ENCODE data around the gene SAMD13. TPM values are rescaled to one million over a fixed set of nuclear protein-coding genes. Genes with fewer than 3 reads are reported as not detected.

Gene SAMD13
- total RNA-seq, 2 experiments from 2014 or later, result 0.67 to 1.2 TPM

- ChIA-PET CTCF (interaction anchor here (0.7 kb wide), 1 partner anchor 239 kb away, joined by 3 read pairs; no protein-coding TSS in a partner anchor), POLR2A (no interaction called here)
- no peaks in the 10 kb centered on the region for H3K9me3 Mint-ChIP-seq
- ATAC-seq (no peak), DNase-seq (no peak)
- no peak overlapping the region for H3K4me3 Mint-ChIP-seq
- H3K36me3 Mint-ChIP-seq (ENCODE audit: low read depth), result no peaks in the 10 kb centered on the region
- H3K4me1 Mint-ChIP-seq (ENCODE audit: low read depth), result no peaks in the 10 kb centered on the region
- intact Hi-C loops (cut with micrococcal nuclease), result no loop called here
- no peaks in the 10 kb centered on the region for H3K27me3 Mint-ChIP-seq
- H3K27ac Mint-ChIP-seq, result no peak overlapping the region
- no peak for TF ChIP-seq CTCF (IDR thresholded peaks at IDR 0.05)
Observed at GRCh38 chr1:84379917-84380180, 78.3 kb downstream of the SAMD13 start.

- no peak for TF ChIP-seq CTCF (IDR thresholded peaks at IDR 0.05)
- ATAC-seq (no peak), DNase-seq (no peak)
- intact Hi-C loops (cut with micrococcal nuclease), result no loop called here
- H3K4me1 Mint-ChIP-seq (ENCODE audit: low read depth), result no peaks in the 10 kb centered on the region
- CTCF ChIA-PET, result interaction anchor here (1.5 to 1.7 kb wide), 2 partner anchors 21 to 23 kb away, joined by 3 to 5 read pairs; no protein-coding TSS in a partner anchor
- no peak overlapping the region for H3K4me3 Mint-ChIP-seq
- no peaks in the 10 kb centered on the region for H3K9me3 Mint-ChIP-seq
- H3K27ac Mint-ChIP-seq, result no peak overlapping the region
- H3K27me3 Mint-ChIP-seq, result no peaks in the 10 kb centered on the region
- H3K36me3 Mint-ChIP-seq (ENCODE audit: low read depth), result no peaks in the 10 kb centered on the region
- POLR2A ChIA-PET, result no interaction called here
Observed at GRCh38 chr1:84382127-84382526, 80.6 kb downstream of the SAMD13 start.

GRCh38 chr1:84385347-84385746, 83.8 kb downstream of the SAMD13 start:
- no peak for ATAC-seq
- Mint-ChIP-seq H3K4me1 (ENCODE audit: low read depth) (no peaks in the 10 kb centered on the region), H3K27me3 (no peaks in the 10 kb centered on the region), H3K27ac (no peak overlapping the region), H3K4me3 (no peak overlapping the region), H3K9me3 (no peaks in the 10 kb centered on the region), H3K36me3 (ENCODE audit: low read depth) (no peaks in the 10 kb centered on the region)
- TF ChIP-seq CTCF (IDR thresholded peaks at IDR 0.05), result no peak
- ChIA-PET POLR2A (no interaction called here), CTCF (interaction anchor here (2.0 kb wide), 1 partner anchor 10 kb away, joined by 4 read pairs; no protein-coding TSS in a partner anchor)
- intact Hi-C loops (cut with micrococcal nuclease), result no loop called here
- no peak for DNase-seq

- ChIA-PET CTCF (interaction anchor here (2.0 kb wide), 1 partner anchor 11 kb away, joined by 4 read pairs; no protein-coding TSS in a partner anchor), POLR2A (interaction anchor here (0.7 kb wide), 1 partner anchor 1423 kb away, joined by 3 read pairs; no protein-coding TSS in a partner anchor)
- H3K27me3 Mint-ChIP-seq, result no peaks in the 10 kb centered on the region
- no peaks in the 10 kb centered on the region for H3K9me3 Mint-ChIP-seq
- TF ChIP-seq CTCF (IDR thresholded peaks at IDR 0.05), result no peak
- H3K4me3 Mint-ChIP-seq, result no peak overlapping the region
- H3K36me3 Mint-ChIP-seq (ENCODE audit: low read depth), result no peaks in the 10 kb centered on the region
- intact Hi-C loops (cut with micrococcal nuclease), result no loop called here
- ATAC-seq (no peak), DNase-seq (no peak)
- H3K27ac Mint-ChIP-seq, result no peak overlapping the region
- no peaks in the 10 kb centered on the region for H3K4me1 Mint-ChIP-seq (ENCODE audit: low read depth)
Observed at GRCh38 chr1:84386716-84387479, 85.4 kb downstream of the SAMD13 start.

GRCh38 chr1:84387480-84388163, 86.1 kb downstream of the SAMD13 start:
- no peak for TF ChIP-seq CTCF (IDR thresholded peaks at IDR 0.05)
- Mint-ChIP-seq H3K4me3 (no peak overlapping the region), H3K27ac (no peak overlapping the region), H3K9me3 (no peaks in the 10 kb centered on the region), H3K36me3 (ENCODE audit: low read depth) (no peaks in the 10 kb centered on the region), H3K4me1 (ENCODE audit: low read depth) (no peaks in the 10 kb centered on the region), H3K27me3 (peaks cover 1% of the 10 kb centered on the region)
- CTCF ChIA-PET, result interaction anchor here (1.2 to 2.0 kb wide), 2 partner anchors 12 to 223 kb away, joined by 4 read pairs; no protein-coding TSS in a partner anchor
- DNase-seq, result no peak
- POLR2A ChIA-PET, result interaction anchor here (0.7 kb wide), 1 partner anchor 1423 kb away, joined by 3 read pairs; no protein-coding TSS in a partner anchor
- no peak for ATAC-seq
- intact Hi-C loops (cut with micrococcal nuclease), result no loop called here
